Thyroid gland (tissue), 4 donors: Measurements from ENCODE around the gene CACNA1S.

ENCODE experiments used
- CTCF ChIP-seq, 6 experiments: fragments of 200-600 bp in 3 of 6; fragments of 450-650 bp in 3 of 6; sonication (generic) in 3 of 6; IDR thresholded peaks; one replicate each; pipeline ENCODE4 v1.5.1; 2016 to 2019; ENCODE audit warnings: antibody characterized with exemption in 6 of 6, mild to moderate bottlenecking in 2 of 6, inconsistent platforms in 1 of 6, moderate library complexity in 1 of 6
- POLR2A ChIP-seq, 2 donors: fragments of 450-650 bp; IDR thresholded peaks; one replicate each; pipeline ENCODE4 v1.6.1; 2017; ENCODE audit warnings: antibody characterized with exemption in 2 of 2, mild to moderate bottlenecking in 2 of 2, moderate library complexity in 1 of 2

- no peak for TF ChIP-seq CTCF (IDR thresholded peaks at IDR 0.05)
- TF ChIP-seq POLR2A (IDR thresholded peaks at IDR 0.05), result no peak
These were observed 13.6 kb upstream of the CACNA1S start for GRCh38 chr1:201125800-201126199.
